ENCODE data around the gene MCC. TPM values are rescaled to one million over a fixed set of nuclear protein-coding genes. Genes with fewer than 3 reads are reported as not detected.

MCC gene
- total and polyA plus RNA-seq, 4 donors, result 9.0 to 47.3 (median 14.7) TPM

- Histone ChIP-seq H3K27me3 (ENCODE audit: control insufficient read depth in 4 of 4, insufficient read depth in 4 of 4, low read length in 3 of 4) (no peaks in the 10 kb centered on the region), H3K4me1 (ENCODE audit: control insufficient read depth in 4 of 4, insufficient read depth in 4 of 4, low read length in 3 of 4) (no peaks in the 10 kb centered on the region), H3K27ac (ENCODE audit: low read depth in 1 of 2, low read length in 2 of 2) (no peak overlapping the region), H3K4me3 (ENCODE audit: low read depth in 1 of 3, low read length in 3 of 3) (no peak overlapping the region), H3K9ac (ENCODE audit: low read depth in 1 of 2, low read length in 2 of 2) (no peak overlapping the region), H3K9me3 (ENCODE audit: control insufficient read depth in 4 of 4, low read length in 3 of 4) (no peaks in the 10 kb centered on the region), H3K36me3 (ENCODE audit: control insufficient read depth in 4 of 4, insufficient read depth in 3 of 4, low read depth in 1 of 4, low read length in 3 of 4) (no peaks in the 10 kb centered on the region)
- no peak for DNase-seq (ENCODE audit: low spot score)
- no peak for TF ChIP-seq REST (IDR thresholded peaks at IDR 0.05)
- no peak for TF ChIP-seq RXRA (IDR thresholded peaks at IDR 0.05)
- no peak for TF ChIP-seq EGR1 (IDR thresholded peaks at IDR 0.05; ENCODE audit: low read depth in 2 of 2)
- TF ChIP-seq FOXA2 (IDR thresholded peaks at IDR 0.05), result no peak
- no peak for TF ChIP-seq ZBTB33 (IDR thresholded peaks at IDR 0.05)
- no peak for TF ChIP-seq JUND (IDR thresholded peaks at IDR 0.05)
- no peak for TF ChIP-seq FOXA1 (IDR thresholded peaks at IDR 0.05)
- no peak for TF ChIP-seq CTCF (IDR thresholded peaks at IDR 0.05; ENCODE audit: low read depth, low read length, missing input control)
- no peak for TF ChIP-seq RAD21 (IDR thresholded peaks at IDR 0.05)
- 71% methylated on average over 2 of the region's 2 CpGs for WGBS
Measured at GRCh38 chr5:113524927-113525326, 36.7 kb upstream of the MCC start.

GRCh38 chr5:113523168-113523567 lies 34.9 kb upstream of the MCC start:
- Histone ChIP-seq H3K27me3 (ENCODE audit: control insufficient read depth in 4 of 4, insufficient read depth in 4 of 4, low read length in 3 of 4) (no peaks in the 10 kb centered on the region), H3K4me3 (ENCODE audit: low read depth in 1 of 3, low read length in 3 of 3) (no peak overlapping the region), H3K9me3 (ENCODE audit: control insufficient read depth in 4 of 4, low read length in 3 of 4) (no peaks in the 10 kb centered on the region), H3K9ac (ENCODE audit: low read depth in 1 of 2, low read length in 2 of 2) (no peak overlapping the region), H3K4me1 (ENCODE audit: control insufficient read depth in 4 of 4, insufficient read depth in 4 of 4, low read length in 3 of 4) (peaks cover 0 to 3% (median 0%) of the 10 kb centered on the region in 4 donors), H3K27ac (ENCODE audit: low read depth in 1 of 2, low read length in 2 of 2) (no peak overlapping the region), H3K36me3 (ENCODE audit: control insufficient read depth in 4 of 4, insufficient read depth in 3 of 4, low read depth in 1 of 4, low read length in 3 of 4) (peaks cover 0 to under 1% (median 0%) of the 10 kb centered on the region in 4 donors)
- WGBS, result 89% methylated on average over 2 of the region's 2 CpGs
- DNase-seq (ENCODE audit: low spot score), result no peak
- no peak for TF ChIP-seq ZBTB33 (IDR thresholded peaks at IDR 0.05)

Measured in liver (tissue), 9 donors.